Large intestine (tissue), 3 donors: ENCODE data around the gene CLINT1. TPM values are rescaled to one million over a fixed set of nuclear protein-coding genes. Genes with fewer than 3 reads are reported as not detected.

Source experiments
- DNase-seq, 2 donors: peaks; one replicate each; pipeline versions ENCODE4 v3.0.0 to v3.0.0-alpha.2; 2013
- H3K27ac ChIP-seq: one replicate; pipeline ENCODE4 v1.5.1; 2013; ENCODE audit warnings: low read length
- H3K27me3 ChIP-seq: 2 replicates; pipeline ENCODE4 v1.6.1; 2013; ENCODE audit warnings: low read length; ENCODE audit not compliant: control insufficient read depth, insufficient read depth
- H3K36me3 ChIP-seq: 2 replicates; pipeline ENCODE4 v1.6.1; 2013; ENCODE audit warnings: low read length; ENCODE audit not compliant: control insufficient read depth, insufficient read depth
- H3K4me1 ChIP-seq: one replicate; pipeline ENCODE4 v1.6.1; 2013; ENCODE audit warnings: low read length; ENCODE audit not compliant: control insufficient read depth, insufficient read depth
- H3K4me3 ChIP-seq: one replicate; pipeline ENCODE4 v1.5.1; 2013; ENCODE audit warnings: low read length
- H3K9me3 ChIP-seq: one replicate; pipeline ENCODE4 v1.6.1; 2013; ENCODE audit warnings: mild to moderate bottlenecking, low read depth, low read length, moderate library complexity; ENCODE audit not compliant: control insufficient read depth
- WGBS: methylation state at CpG from one replicate; pipeline ENCODE4 v1.1.5; 2013; ENCODE audit warnings: low lambda C conversion rate; ENCODE audit not compliant: insufficient coverage; 5-methylcytosine and 5-hydroxymethylcytosine counted together
- polyA plus RNA-seq: library from polyadenylated mRNA; unstranded; fragments of 120-200 nt; gene quantifications from one replicate; pipeline ENCODE4 v1.2.1, GENCODE V29; 2013

Gene CLINT1
- polyA plus RNA-seq, 1 donor = 117 TPM

- Histone ChIP-seq H3K4me3 (no peak overlapping the region), H3K27ac (no peak overlapping the region), H3K4me1 (no peaks in the 10 kb centered on the region), H3K9me3 (no peaks in the 10 kb centered on the region), H3K27me3 (no peaks in the 10 kb centered on the region), H3K36me3 (peaks cover 14% of the 10 kb centered on the region)
- no CpG with 5 or more reads among the region's 3 CpGs for WGBS
- DNase-seq = no peak
These were observed 12.9 kb downstream of the CLINT1 start for GRCh38 chr5:157845914-157846598.

GRCh38 chr5:157842787-157843186, 16.2 kb downstream of the CLINT1 start:
- Histone ChIP-seq H3K27me3 (no peaks in the 10 kb centered on the region), H3K36me3 (peaks cover 19% of the 10 kb centered on the region), H3K27ac (no peak overlapping the region), H3K4me1 (no peaks in the 10 kb centered on the region), H3K4me3 (no peak overlapping the region), H3K9me3 (no peaks in the 10 kb centered on the region)
- DNase-seq = no peak
- WGBS = 92% methylated on average over 4 of the region's 4 CpGs

- H3K27ac ChIP-seq = no peak overlapping the region
- no peak for DNase-seq
- H3K4me3 ChIP-seq = no peak overlapping the region
- H3K4me1 ChIP-seq = peaks cover under 1% of the 10 kb centered on the region
- no peaks in the 10 kb centered on the region for H3K9me3 ChIP-seq
- no CpG with 5 or more reads among the region's 5 CpGs for WGBS
- peaks cover 14% of the 10 kb centered on the region for H3K36me3 ChIP-seq
- no peaks in the 10 kb centered on the region for H3K27me3 ChIP-seq
These were observed 16.8 kb downstream of the CLINT1 start for GRCh38 chr5:157842185-157842584.

GRCh38 chr5:157839157-157839795, 19.7 kb downstream of the CLINT1 start:
- Histone ChIP-seq H3K4me1 (peaks cover 2% of the 10 kb centered on the region), H3K27me3 (no peaks in the 10 kb centered on the region), H3K9me3 (no peaks in the 10 kb centered on the region), H3K4me3 (no peak overlapping the region), H3K36me3 (peaks cover 15% of the 10 kb centered on the region), H3K27ac (no peak overlapping the region)
- no peak for DNase-seq
- WGBS = no CpG with 5 or more reads among the region's 8 CpGs

- peaks cover 2% of the 10 kb centered on the region for H3K4me1 ChIP-seq
- no peak overlapping the region for H3K27ac ChIP-seq
- no peak overlapping the region for H3K4me3 ChIP-seq
- DNase-seq = no peak
- H3K36me3 ChIP-seq = peaks cover 18% of the 10 kb centered on the region
- 100% methylated on average over 1 of the region's 2 CpGs for WGBS
- H3K9me3 ChIP-seq = no peaks in the 10 kb centered on the region
- no peaks in the 10 kb centered on the region for H3K27me3 ChIP-seq
These were observed 22.7 kb downstream of the CLINT1 start for GRCh38 chr5:157836121-157836753.

- DNase-seq = no peak
- Histone ChIP-seq H3K9me3 (no peaks in the 10 kb centered on the region), H3K4me3 (no peak overlapping the region), H3K27ac (no peak overlapping the region), H3K27me3 (no peaks in the 10 kb centered on the region), H3K4me1 (peaks cover 2% of the 10 kb centered on the region), H3K36me3 (peaks cover 14% of the 10 kb centered on the region)
- WGBS = no CpG with 5 or more reads among the region's 5 CpGs
These were observed 23.9 kb downstream of the CLINT1 start for GRCh38 chr5:157835041-157835440.

GRCh38 chr5:157828944-157829639, 29.9 kb downstream of the CLINT1 start:
- no peaks in the 10 kb centered on the region for H3K27me3 ChIP-seq
- no peaks in the 10 kb centered on the region for H3K4me1 ChIP-seq
- H3K4me3 ChIP-seq = no peak overlapping the region
- no peak for DNase-seq
- H3K27ac ChIP-seq = no peak overlapping the region
- peaks cover 3% of the 10 kb centered on the region for H3K36me3 ChIP-seq
- H3K9me3 ChIP-seq = no peaks in the 10 kb centered on the region
- no CpG with 5 or more reads among the region's 4 CpGs for WGBS

GRCh38 chr5:157828105-157828943, 30.6 kb downstream of the CLINT1 start:
- no peak overlapping the region for H3K4me3 ChIP-seq
- peaks cover 3% of the 10 kb centered on the region for H3K36me3 ChIP-seq
- H3K4me1 ChIP-seq = no peaks in the 10 kb centered on the region
- no peak overlapping the region for H3K27ac ChIP-seq
- no peaks in the 10 kb centered on the region for H3K9me3 ChIP-seq
- 86% methylated on average over 1 of the region's 8 CpGs for WGBS
- no peak for DNase-seq
- no peaks in the 10 kb centered on the region for H3K27me3 ChIP-seq

GRCh38 chr5:157827423-157827822, 31.5 kb downstream of the CLINT1 start:
- no peak for DNase-seq
- Histone ChIP-seq H3K9me3 (no peaks in the 10 kb centered on the region), H3K4me3 (no peak overlapping the region), H3K4me1 (peaks cover 1% of the 10 kb centered on the region), H3K27ac (no peak overlapping the region), H3K36me3 (peaks cover 3% of the 10 kb centered on the region), H3K27me3 (no peaks in the 10 kb centered on the region)
- 90% methylated on average over 2 of the region's 3 CpGs for WGBS

- DNase-seq = no peak
- Histone ChIP-seq H3K27ac (no peak overlapping the region), H3K4me1 (peaks cover 7% of the 10 kb centered on the region), H3K9me3 (no peaks in the 10 kb centered on the region), H3K36me3 (no peaks in the 10 kb centered on the region), H3K4me3 (no peak overlapping the region), H3K27me3 (no peaks in the 10 kb centered on the region)
- no CpG with 5 or more reads among the region's 8 CpGs for WGBS
These were observed 35.3 kb downstream of the CLINT1 start for GRCh38 chr5:157823655-157824054.
